GM21528 (cell line): ENCODE measurements around the gene WSCD1.

Source experiments
- ATAC-seq: cut with Tn5 transposase; IDR thresholded peaks from one replicate; pipeline ENCODE4 v1.9.1; 2021; ENCODE audit warnings: mild to moderate bottlenecking, moderate library complexity; ENCODE audit not compliant: unreplicated experiment, low FRiP score

WSCD1 gene

GRCh38 chr17:6057562-6057961, 12.6 kb upstream of the WSCD1 start:
- ATAC-seq, result no peak

DNA sequence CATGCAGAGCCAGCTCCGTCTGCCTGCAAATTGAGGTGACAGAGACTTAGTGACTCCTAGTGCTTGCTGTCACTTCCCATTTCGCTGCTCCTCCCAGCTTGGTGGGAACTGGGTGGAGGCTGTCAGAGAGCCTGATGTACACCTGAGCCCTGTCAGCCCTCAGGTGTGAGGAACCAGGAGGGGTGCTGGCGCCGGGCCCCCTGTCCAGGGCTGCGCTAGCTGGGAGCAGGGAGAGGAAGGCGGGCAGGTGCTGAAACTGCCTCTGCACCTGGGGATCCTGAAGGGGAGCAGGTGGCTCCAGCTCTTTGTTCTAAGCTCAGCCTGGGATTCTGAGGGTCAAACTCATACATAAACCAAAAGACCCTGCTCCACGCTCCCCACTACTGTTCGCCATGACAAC, 10.8 kb upstream of the WSCD1 start:
- no peak for ATAC-seq

DNA sequence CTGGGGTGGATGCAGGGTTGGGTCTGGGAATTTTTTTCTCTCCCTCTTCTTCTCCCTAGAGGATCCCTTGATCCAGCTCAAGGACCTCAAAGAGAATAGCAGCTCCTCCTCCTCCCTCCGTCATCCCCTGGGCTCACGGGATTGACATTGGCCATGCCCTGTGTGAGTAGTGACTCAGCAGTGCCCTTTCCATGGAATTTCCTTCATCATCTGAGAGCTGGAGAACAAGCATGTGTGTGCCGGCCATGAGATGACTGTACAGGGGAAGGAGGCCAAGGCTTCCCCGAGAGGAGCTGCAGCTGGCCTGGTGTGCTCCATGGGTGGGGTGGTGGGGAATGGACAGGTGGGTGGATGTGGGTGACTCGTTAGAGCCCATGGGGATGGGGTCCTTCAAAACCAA, 8.9 kb upstream of the WSCD1 start:
- ATAC-seq, result no peak

DNA sequence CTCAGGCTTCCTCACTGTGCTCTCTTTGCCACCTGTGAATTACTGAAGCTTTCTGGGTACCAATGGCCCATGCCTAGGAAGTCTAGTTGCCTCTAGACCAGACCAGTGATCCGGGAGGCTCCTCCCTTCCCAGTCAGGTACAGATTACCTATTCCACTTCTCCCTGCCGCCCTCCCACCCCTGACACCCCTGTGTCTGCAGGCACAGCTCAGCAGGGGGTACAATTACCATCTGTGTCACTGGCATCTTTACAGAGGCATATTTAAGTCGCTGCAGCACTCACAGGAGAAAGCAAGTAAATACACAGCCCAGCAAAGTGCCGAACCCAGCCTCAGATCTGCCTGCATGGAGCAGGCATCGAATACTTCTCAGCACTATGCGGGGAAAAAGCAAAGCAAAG, 5.3 kb upstream of the WSCD1 start:
- no peak for ATAC-seq

- no peak for ATAC-seq
Observed at GRCh38 chr17:6065351-6065750, 4.8 kb upstream of the WSCD1 start.

GRCh38 chr17:6066183-6066948, 3.8 kb upstream of the WSCD1 start:
- ATAC-seq, result no peak

- no peak for ATAC-seq
Observed at GRCh38 chr17:6067060-6067459, 3.1 kb upstream of the WSCD1 start.

DNA sequence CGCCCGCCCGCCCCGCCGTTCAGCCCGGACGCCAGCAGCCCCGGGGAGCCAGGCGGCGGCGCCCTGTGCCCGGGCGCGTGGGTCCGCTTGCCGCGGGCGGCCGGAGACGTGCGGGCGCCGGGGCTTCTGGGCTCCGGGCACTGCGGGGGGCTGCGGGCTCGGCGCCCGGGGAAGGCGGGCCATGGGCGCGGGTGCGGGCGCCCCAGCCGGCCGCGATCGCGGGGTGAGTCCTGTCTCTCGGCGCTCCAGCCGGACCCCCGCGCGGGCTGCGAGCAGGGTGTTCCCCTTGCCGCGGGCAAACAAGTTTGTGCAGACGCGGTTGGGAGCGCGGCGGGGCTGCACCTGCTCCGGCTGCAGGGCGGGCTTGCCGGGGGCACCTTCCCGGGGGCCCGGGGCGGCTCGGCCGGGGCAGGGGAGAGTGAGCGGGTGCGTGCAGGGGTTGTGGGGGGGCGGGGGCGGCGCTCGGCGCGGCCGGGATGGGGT, 292 bp downstream of the WSCD1 start:
- ATAC-seq, result no peak

DNA sequence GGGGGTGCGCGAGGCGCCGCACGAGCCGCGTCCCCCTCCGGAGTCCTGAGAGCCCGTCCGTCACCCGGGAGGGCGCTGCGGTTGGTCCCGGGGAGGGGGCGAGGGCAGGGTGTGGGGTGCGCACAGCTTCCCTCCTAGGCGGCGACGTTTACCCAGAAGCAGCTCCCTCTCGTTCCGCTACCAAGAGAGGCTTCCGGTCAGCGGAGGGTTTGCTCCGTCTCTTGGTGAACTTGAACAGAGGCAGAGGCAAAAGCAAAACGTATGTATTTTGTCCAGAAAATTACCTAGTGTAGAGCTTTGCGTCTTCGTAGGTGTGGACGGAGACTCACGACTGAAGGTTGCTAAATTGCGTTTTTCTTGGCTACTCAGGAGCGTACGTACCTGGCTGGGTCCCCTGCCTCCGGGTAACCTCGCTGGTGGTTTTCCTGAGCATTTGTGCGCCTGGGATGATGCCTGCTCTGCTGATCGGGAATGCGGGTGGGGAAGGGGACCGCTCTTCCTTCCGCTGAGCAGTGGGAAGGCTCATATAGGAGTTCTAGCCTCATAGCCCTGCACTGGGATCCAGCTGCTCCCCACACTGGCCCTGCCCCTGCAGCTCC, 833 bp downstream of the WSCD1 start:
- no peak for ATAC-seq

DNA sequence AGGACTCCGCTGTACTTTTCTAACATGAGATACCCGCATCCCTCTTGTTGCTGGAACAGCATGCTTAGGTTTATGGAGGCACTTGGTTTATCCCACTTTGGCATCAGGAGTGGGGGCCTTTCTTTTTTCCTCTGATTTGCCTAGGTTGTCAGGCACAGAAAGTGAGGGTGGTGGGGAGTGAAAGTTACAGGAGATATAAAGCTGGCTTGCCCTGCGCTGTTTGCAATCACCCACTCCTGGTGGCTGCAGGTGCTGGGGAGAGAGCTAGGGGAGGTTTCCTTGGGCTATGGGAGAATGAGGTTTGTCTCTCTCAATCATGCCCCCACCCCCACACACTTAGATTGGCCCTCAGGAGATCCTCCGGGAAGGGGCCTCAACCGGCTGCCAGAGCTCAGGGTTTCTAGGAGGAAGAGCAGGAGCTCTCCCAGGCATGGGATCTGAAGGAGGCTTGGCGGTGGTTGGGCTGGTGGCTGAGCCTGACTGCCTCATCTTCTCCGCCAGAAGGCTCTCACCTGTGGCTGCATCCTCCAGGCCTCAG, 1.4 kb downstream of the WSCD1 start:
- no peak for ATAC-seq

GRCh38 chr17:6072157-6072556, 2.0 kb downstream of the WSCD1 start:
- ATAC-seq, result no peak

GRCh38 chr17:6072611-6073010, 2.4 kb downstream of the WSCD1 start:
- ATAC-seq, result no peak

- ATAC-seq, result no peak
Observed at GRCh38 chr17:6073620-6074019, 3.4 kb downstream of the WSCD1 start.

- ATAC-seq, result no peak
Observed at GRCh38 chr17:6075050-6075449, 4.9 kb downstream of the WSCD1 start.

DNA sequence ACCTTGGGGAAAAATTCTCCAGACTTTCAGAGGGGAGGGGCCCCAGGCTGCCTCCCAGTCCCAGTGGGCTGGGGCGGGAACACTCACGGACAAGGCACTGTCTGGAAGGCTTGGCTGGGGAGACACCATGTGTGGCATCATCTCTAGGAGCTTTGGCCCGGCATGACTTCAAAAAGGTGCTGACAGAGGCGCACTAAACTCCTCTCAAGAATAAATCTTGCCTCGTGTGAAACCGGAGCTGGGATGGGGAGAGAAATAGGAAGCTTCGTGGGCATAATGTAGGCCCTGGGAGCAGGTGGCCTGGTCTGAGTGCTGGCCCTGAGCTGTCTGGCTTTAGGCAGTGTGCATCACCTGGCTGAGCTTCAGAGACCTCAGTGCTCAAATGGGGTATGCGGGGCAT, 5.7 kb downstream of the WSCD1 start:
- ATAC-seq, result no peak

DNA sequence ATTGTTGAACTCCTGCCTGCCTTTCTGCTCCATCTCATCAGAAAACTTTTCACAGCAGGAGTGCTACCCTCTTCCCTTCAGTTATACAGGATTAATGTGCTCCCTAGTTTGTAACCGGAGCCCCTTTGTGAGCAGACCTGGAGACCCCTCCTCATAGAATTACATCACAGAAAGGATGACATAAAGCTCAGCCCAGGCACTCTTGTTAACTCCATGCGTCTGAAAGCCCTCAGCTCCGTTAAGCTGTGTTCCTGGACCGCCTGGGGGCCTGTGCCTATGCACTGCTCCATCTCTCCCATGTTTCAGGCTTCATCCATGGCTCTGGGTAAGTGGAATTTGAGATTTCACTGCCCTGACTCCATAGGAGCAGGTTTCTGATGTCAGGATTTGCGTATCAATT, 7.6 kb downstream of the WSCD1 start:
- no peak for ATAC-seq

DNA sequence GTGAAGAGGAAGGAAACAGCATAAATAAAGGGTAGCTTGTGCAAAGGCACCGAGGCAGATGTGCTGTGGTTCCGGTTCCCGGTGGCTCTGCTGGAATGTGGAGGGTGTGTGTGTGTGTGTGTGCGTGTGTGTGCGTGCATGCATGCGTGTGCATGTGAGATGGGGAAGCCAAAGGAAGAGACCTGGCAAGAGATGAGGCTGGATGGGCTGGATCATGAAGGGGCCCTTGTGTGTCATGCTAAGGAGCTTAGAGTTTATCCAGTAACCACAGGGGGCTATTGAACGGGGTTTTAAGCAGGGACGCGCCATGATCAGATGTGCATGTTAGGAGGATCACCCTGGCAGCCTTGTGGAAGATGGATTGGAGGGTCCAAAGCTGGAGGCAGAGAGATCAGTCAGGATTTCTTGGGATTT, 8.3 kb downstream of the WSCD1 start:
- ATAC-seq, result no peak

GRCh38 chr17:6079155-6079888, 9.1 kb downstream of the WSCD1 start:
- ATAC-seq, result no peak

DNA sequence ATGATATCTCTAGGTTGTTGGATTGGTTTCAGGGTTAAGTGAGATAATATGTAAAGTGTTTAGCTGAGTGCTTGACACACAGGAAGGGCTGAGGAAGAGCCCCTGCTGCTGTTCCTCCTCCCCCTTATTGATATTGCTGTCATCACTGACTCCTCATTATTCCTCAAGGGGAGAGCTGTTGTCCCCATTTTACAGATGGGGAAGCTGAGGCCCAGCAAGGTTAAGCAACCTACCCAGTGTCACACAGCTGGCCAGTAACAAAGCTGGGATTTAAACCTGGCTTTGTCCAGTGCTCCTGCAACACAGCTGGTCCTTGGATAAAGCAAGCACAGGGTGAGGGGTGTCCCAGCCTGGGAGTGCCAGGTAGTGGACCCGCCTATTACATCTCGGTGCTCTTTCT, 9.8 kb downstream of the WSCD1 start:
- no peak for ATAC-seq

- no peak for ATAC-seq
Observed at GRCh38 chr17:6080711-6081430, 10.7 kb downstream of the WSCD1 start.

- no peak for ATAC-seq
Observed at GRCh38 chr17:6082335-6082734, 12.2 kb downstream of the WSCD1 start.
